Kidney glomerular epithelial cell (primary cell): ENCODE measurements around the gene THAP10.
"Not testable (repeated sequence)": the region's sequence is repeated elsewhere in the genome, so short reads cannot be mapped to it uniquely, and the experiment has no call there.

Experiments
- DNase-seq: peaks from one replicate; lab custom pipeline; 2025; lab: John Stamatoyannopoulos, UW

Gene THAP10

GRCh38 chr15:70892002-70892911, at the start of gene THAP10, which contains the start of gene LRRC49:
Gene THAP10, minus strand, starts transcription at chr15:70892433. Its CDS starts 161 bp downstream, at chr15:70892272.
Gene LRRC49, plus strand, starts transcription at chr15:70892826. Its CDS starts 69 bp downstream, at chr15:70892895.
- DNase-seq: peak; percentile 94

GRCh38 chr15:70936326-70936725, 44.1 kb upstream of the THAP10 start:
- DNase-seq: no peak

DNA sequence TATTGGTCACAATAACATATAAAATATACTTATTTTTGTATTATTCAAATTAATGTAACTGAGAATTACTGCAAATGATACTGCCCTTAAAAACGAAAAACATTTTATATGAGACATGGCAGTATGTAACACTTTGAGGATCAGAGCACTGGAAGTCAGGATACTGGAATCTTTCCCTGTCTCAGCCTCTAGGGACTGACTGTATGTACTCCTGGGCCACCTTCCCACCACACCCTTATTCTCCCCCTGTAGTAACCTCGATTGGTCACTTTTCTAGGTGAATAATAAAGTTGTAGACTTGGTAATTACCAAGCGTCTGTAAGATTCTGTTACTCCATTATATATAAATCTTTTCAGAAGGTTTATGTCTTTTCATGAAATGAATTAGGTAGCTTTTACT, 43.4 kb upstream of the THAP10 start:
- DNase-seq: no peak

- no peak for DNase-seq
These were observed 41.2 kb upstream of the THAP10 start for GRCh38 chr15:70933411-70933810.

DNA sequence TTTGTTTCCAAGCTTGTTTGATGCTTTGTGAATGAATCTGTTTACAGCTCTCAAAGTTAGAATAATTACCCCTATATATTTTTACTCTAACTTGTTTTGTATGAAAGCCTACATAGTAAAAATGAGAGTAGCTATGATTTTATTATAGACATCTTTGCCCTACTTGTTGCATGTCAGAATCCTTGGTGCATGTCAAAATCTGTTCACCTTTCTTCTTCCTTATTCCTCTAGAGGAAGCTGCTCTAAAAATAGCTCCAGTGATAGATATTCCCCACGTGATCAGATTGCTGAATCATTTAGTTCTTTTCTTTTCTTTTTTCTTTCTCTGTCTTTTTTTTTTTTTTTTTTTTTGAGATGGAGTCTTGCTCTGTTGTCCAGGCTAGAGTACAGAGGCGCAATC, 40.2 kb upstream of the THAP10 start:
- DNase-seq: no peak

DNA sequence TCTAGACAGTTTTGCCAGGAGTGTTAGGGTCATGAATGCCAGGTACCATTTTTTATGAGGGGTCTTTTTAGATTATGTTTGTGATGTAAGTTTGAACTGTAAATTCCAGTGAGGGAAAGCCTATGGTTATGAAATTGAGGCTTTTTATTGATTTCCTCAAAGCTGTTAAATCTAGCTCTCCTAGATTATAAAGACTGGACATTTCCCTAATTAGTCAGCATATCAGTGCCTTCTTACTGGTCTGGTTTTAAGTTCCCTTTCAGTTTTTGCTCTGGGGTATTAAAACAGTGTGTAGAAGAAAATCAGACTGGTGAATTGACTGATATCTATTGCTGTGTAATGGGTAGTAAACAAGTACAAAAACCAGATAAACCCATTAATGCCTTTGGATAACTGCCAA, 39.6 kb upstream of the THAP10 start:
- no peak for DNase-seq

GRCh38 chr15:70926914-70927313, 34.7 kb upstream of the THAP10 start:
- not testable (repeated sequence) for DNase-seq

GRCh38 chr15:70923311-70924080, 31.3 kb upstream of the THAP10 start:
- DNase-seq: no peak

GRCh38 chr15:70922119-70922518, 29.9 kb upstream of the THAP10 start:
- no peak for DNase-seq

GRCh38 chr15:70920981-70921696, 28.9 kb upstream of the THAP10 start:
- DNase-seq: no peak

GRCh38 chr15:70917955-70918354, 25.7 kb upstream of the THAP10 start:
- no peak for DNase-seq

GRCh38 chr15:70916531-70916930, 24.3 kb upstream of the THAP10 start:
- DNase-seq: no peak

GRCh38 chr15:70912187-70912586, 20.0 kb upstream of the THAP10 start:
- DNase-seq: no peak

DNA sequence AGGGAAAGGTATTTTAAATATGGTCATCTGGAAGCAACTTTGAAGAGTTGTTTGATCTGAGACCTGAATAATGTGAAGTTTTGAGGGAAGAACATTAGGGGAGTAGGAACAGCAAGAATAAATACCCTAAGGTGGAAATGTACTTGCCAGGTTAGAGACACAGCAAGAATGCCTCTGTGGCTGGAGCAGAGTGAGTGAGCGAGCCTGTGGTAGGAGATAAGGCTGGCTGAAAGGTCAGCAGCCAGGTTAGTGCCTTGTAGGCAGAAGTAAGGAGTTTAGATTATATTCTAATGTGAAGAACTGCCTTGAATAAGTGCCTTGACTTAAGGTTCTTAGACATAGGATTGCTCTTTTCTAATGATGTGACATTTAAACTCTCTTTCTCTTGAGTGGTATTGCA, 18.7 kb upstream of the THAP10 start:
- no peak for DNase-seq

GRCh38 chr15:70907784-70908471, 15.7 kb upstream of the THAP10 start:
- no peak for DNase-seq

- no peak for DNase-seq
These were observed 14.6 kb upstream of the THAP10 start for GRCh38 chr15:70906842-70907241.

DNA sequence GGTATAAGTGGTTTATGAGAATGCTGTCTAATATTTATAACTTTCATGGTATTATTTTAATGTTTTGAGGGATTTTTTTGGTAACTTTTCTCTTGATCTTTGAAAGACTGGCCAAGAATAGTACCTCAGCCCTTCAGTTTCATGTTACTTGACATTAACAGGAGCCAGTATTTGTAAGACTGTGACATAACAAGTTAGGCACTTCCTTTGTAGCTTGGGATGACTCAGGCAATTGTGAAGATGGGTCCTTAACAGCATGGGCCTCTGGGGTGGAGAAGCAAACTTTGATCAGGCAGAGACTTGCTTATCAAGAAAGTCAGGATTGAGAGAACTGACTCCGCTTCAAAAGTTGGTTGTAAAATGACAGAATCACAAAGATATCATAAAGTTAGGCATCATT, 9.9 kb upstream of the THAP10 start:
- DNase-seq: peak; percentile 40

DNA sequence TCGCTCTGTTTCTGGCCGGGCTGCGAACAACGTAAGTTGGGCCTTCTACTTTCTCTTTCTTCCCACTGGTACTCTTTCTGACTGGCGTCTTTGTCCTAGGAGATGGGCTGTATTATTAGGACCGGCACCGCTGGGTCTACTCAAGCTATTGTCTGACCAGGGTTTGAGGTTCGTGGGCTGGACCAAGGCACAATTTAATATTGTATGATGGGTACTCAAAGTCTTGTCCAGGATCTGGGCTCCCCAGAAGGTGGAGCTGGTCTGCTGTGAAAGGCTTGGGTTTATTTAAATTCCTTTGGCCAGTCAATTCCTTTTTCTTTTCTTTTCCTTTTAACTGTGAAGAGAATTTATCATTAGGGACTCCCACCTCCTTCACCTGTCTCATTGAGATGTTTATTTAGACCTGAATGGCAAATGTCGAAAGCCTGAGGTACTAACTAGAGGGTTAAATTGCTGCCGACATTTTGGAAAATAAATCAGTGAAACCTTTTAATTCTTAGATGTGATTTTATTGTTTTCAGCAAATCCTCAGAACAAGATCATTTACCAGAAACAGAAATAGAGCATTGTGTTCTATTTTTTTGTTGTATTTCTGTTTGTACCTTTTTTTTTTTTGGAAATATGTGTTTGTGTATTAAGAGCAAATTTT, 803 bp upstream of the THAP10 start:
- DNase-seq: peak; percentile 68

- DNase-seq: no peak
These were observed 9.9 kb downstream of the THAP10 start for GRCh38 chr15:70882361-70882760.

DNA sequence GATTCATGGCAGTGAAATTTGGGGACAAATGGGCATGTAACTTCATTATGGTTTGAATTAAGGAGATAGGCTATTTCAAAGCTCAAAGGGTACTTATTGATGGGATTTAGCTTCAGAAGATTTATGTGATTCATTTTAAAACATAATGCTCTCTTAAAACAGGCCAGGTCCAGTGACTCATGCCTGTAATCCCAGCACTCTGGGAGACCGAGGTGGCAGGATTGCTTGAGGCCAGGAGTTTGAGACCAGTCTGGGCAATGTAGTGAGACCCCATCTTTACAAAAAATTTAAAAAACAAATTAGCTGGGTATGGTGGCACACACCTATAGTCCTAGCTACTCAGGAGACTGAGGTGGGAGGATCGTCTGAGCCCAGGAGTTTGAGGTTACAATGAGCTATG, 11.5 kb downstream of the THAP10 start:
- DNase-seq: no peak

DNA sequence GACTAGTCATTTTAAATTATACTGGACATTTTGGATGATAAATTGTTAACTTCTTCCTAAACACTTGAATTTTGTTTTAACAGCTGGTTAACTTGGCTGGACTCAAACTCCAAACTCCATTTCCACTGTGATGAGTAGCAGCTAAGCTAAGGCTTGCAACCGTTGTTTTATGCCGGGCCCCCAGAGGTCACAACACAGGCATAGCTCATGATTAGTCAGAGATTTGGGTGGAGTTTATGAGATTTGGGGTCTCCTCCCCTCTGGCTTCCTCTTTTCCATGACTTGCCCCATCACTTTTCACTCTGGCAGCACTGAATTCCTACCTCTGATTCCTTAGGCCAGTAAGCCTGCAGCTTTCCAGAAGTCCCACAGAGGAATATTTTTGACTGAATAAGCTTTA, 12.8 kb downstream of the THAP10 start:
- DNase-seq: no peak
